ENCODE measurements around the gene BLNK. TPM values are rescaled to one million over a fixed set of nuclear protein-coding genes. Genes with fewer than 3 reads are reported as not detected.
"Not testable (repeated sequence)": the region's sequence is repeated elsewhere in the genome, so short reads cannot be mapped to it uniquely, and the experiment has no call there.

Gene BLNK
- total and polyA plus RNA-seq, 2 donors from 2014 or later, result 28.5 to 38.8 TPM

DNA sequence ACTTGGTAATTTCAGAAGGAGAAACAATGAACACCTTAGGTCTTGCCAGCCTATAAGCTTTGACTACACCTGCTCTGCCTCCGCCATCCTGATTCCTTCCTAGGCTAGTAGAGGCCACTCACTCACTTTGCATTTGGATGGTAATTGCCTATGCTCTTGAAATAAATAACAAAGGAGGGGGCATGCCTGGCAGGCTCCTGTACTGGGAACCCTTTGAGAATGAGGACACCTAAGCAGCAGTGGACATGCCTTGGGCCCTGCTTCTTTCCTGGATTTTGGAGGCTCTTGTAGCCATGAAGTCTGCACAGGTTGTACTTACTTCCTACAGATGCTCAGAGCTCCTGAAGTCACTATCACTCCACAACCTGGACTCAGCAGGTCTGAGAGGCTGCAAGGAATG lies 65.8 kb downstream of the BLNK start:
- TF ChIP-seq CTCF (IDR thresholded peaks at IDR 0.05; ENCODE audit: borderline replicate concordance, extremely low read depth, insufficient read depth), result no peak
- Histone ChIP-seq H3K27ac (ENCODE audit: low read depth in 2 of 2, low read length in 2 of 2) (no peak overlapping the region), H3K9ac (ENCODE audit: low read length in 3 of 3) (no peak overlapping the region), H3K36me3 (ENCODE audit: control insufficient read depth in 2 of 3, insufficient read depth in 3 of 3, low read length in 3 of 3) (peaks cover 0 to 8% (median 6%) of the 10 kb centered on the region in 3 donors), H3K4me3 (ENCODE audit: low read length in 3 of 3) (no peak overlapping the region), H3K9me3 (ENCODE audit: control insufficient read depth in 2 of 3, insufficient read depth in 1 of 3, low read length in 3 of 3) (no peaks in the 10 kb centered on the region), H3K4me1 (ENCODE audit: control insufficient read depth in 2 of 3, insufficient read depth in 2 of 3, low read depth in 1 of 3, low read length in 3 of 3) (no peaks in the 10 kb centered on the region), H3K27me3 (ENCODE audit: control insufficient read depth, insufficient read depth, low read length) (no peaks in the 10 kb centered on the region)
- intact Hi-C loops (cut with DNase I), result no loop called here
- FAIRE-seq, result no peak
- no peak for DNase-seq

GRCh38 chr10:96201525-96201924 lies 69.8 kb downstream of the BLNK start:
- intact Hi-C loops (cut with DNase I), result no loop called here
- Histone ChIP-seq H3K4me3 (ENCODE audit: low read length in 3 of 3) (no peak overlapping the region), H3K36me3 (ENCODE audit: control insufficient read depth in 2 of 3, insufficient read depth in 3 of 3, low read length in 3 of 3) (peaks cover 0 to 5% (median 0%) of the 10 kb centered on the region in 3 donors), H3K27me3 (ENCODE audit: control insufficient read depth, insufficient read depth, low read length) (no peaks in the 10 kb centered on the region), H3K9ac (ENCODE audit: low read length in 3 of 3) (no peak overlapping the region), H3K27ac (ENCODE audit: low read depth in 2 of 2, low read length in 2 of 2) (no peak overlapping the region), H3K9me3 (ENCODE audit: control insufficient read depth in 2 of 3, insufficient read depth in 1 of 3, low read length in 3 of 3) (no peaks in the 10 kb centered on the region), H3K4me1 (ENCODE audit: control insufficient read depth in 2 of 3, insufficient read depth in 2 of 3, low read depth in 1 of 3, low read length in 3 of 3) (no peaks in the 10 kb centered on the region)
- TF ChIP-seq CTCF (IDR thresholded peaks at IDR 0.05; ENCODE audit: borderline replicate concordance, extremely low read depth, insufficient read depth), result no peak
- DNase-seq (no peak), FAIRE-seq (no peak)

DNA sequence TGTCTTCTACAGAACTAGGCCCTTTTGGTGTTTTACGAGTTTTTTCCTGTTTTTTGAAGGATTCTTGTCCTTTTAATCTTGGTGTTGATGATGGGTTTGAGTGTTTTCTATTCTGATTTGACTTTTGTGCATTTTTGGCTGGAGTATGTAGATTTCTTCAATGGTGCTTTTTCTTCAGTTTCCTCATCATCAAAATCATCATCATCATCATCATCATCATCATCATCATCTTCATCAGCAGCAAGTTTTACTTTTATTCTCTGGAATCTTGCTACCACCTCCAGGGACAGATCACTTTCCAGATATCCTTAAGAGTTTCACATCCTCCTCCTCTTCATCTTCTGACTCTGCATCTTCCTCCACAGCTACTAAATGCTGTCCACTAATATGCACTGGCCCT lies 81.9 kb downstream of the BLNK start:
- H3K9me3 ChIP-seq (ENCODE audit: control insufficient read depth in 2 of 3, insufficient read depth in 1 of 3, low read length in 3 of 3); H3K9ac ChIP-seq (ENCODE audit: low read length in 3 of 3); DNase-seq; H3K4me3 ChIP-seq (ENCODE audit: low read length in 3 of 3); H3K27me3 ChIP-seq (ENCODE audit: control insufficient read depth, insufficient read depth, low read length); H3K4me1 ChIP-seq (ENCODE audit: control insufficient read depth in 2 of 3, insufficient read depth in 2 of 3, low read depth in 1 of 3, low read length in 3 of 3); H3K36me3 ChIP-seq (ENCODE audit: control insufficient read depth in 2 of 3, insufficient read depth in 3 of 3, low read length in 3 of 3); H3K27ac ChIP-seq (ENCODE audit: low read depth in 2 of 2, low read length in 2 of 2); intact Hi-C loops (cut with DNase I); FAIRE-seq: not testable (repeated sequence)

GRCh38 chr10:96188916-96189315 lies 82.5 kb downstream of the BLNK start:
- Histone ChIP-seq H3K27ac (ENCODE audit: low read depth in 2 of 2, low read length in 2 of 2) (no peak overlapping the region), H3K36me3 (ENCODE audit: control insufficient read depth in 2 of 3, insufficient read depth in 3 of 3, low read length in 3 of 3) (peaks cover 0 to 2% (median 0%) of the 10 kb centered on the region in 3 donors), H3K9me3 (ENCODE audit: control insufficient read depth in 2 of 3, insufficient read depth in 1 of 3, low read length in 3 of 3) (no peaks in the 10 kb centered on the region), H3K4me1 (ENCODE audit: control insufficient read depth in 2 of 3, insufficient read depth in 2 of 3, low read depth in 1 of 3, low read length in 3 of 3) (no peaks in the 10 kb centered on the region), H3K4me3 (ENCODE audit: low read length in 3 of 3) (no peak overlapping the region), H3K9ac (ENCODE audit: low read length in 3 of 3) (no peak overlapping the region), H3K27me3 (ENCODE audit: control insufficient read depth, insufficient read depth, low read length) (no peaks in the 10 kb centered on the region)
- TF ChIP-seq CTCF (IDR thresholded peaks at IDR 0.05; ENCODE audit: borderline replicate concordance, extremely low read depth, insufficient read depth), result no peak
- DNase-seq (no peak), FAIRE-seq (no peak)
- intact Hi-C loops (cut with DNase I), result no loop called here
